HTR-8/SVneo (cell line): ENCODE results near the gene SLC19A1.
A peak's percentile ranks its signal among the peaks of the same experiment; 100 is the strongest.

ENCODE experiments used
- DNase-seq: peaks from one replicate; pipeline ENCODE4 v3.0.0; 2011; ENCODE audit warnings: low spot score, mixed read lengths; ENCODE audit not compliant: insufficient read length
- FAIRE-seq: peaks from 2 replicates; lab custom pipeline; 2011; peaks lifted over from hg19 to GRCh38; lab: Jason Lieb, UNC

SLC19A1 gene

GRCh38 chr21:45473496-45474322, 68.5 kb downstream of the SLC19A1 start:
- DNase-seq: no peak
- FAIRE-seq: no peak

DNA sequence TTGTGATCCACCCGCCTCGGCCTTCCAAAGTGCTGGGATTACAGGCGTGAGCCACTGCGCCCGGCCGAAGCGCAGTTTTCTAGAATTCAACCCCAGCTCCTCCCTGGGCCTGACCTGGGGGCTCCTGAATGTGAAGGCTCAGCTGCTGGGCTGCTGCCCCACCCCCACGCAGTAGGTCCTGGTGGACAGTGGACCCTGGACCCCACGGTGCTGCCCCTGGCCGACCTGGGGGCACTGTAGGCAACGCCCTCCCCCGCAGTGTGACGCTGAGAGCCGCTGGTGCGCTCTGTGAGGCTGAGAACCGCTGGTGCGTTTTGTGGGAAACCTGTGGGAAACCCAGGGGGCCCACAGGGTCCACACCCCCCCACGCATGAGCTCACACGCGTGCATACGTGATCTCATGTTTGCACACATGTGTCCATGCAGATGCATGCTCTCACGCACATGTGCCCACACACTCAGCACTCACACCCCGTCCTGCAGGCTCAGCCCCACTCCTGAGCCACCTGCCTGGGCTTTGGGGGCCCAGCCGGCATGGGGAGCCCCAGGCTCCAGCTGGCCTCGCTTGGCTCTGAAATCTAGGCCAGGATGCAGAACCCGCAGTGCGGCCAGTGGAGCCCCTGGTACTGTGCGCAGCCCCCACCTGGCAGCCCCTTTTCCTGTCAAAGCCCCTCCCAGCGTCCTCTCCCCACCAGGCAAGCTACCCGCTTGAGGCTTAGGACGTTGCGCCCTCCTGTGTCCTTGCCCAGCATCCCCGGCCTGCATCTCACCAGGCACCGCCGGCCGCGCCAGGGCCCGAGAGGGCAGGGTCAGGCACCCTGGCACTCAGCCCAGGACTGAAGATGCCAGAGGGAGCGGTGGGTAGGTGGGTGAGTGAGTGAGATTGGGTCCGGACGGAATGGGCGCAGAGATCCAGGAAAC, 69.5 kb downstream of the SLC19A1 start:
- DNase-seq: no peak
- no peak for FAIRE-seq

GRCh38 chr21:45471525-45472221, 70.6 kb downstream of the SLC19A1 start:
- DNase-seq (no peak), FAIRE-seq (no peak)

DNA sequence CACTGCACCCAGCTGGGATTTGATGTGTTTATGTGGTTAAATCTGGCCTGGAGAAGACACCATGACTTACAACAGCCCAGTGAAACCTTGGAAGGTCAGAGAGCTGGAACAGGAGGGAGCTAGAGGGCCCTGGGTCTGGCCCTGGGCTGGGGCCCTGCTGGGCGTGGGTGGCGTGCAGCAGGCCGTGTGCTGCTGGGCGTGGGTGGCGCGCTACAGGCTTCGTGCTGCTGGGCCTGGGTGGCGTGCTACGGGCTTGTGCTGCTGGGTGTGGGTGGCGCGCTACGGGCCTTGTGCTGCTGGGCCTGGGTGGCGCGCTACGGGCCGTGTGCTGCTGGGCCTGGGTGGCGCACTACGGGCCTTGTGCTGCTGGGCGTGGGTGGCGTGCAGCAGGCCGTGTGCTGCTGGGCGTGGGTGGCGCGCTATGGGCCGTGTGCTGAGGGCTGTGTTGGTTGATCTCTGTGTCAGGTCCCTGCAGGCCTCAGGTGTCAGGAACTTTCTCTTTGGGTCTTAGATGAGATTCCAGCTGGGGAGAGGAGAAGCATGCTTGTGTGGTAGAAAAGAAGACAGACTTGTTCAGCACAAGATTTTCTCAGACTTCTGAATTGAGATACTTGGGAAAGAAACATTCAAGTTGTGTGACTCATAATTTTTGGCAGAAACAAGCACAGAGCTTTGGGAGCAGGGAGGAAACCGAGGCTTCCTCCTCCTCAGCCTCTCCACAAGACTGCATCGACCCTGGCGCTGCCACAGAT, 71.3 kb downstream of the SLC19A1 start:
- peak; percentile 20 for FAIRE-seq
- peak; percentile 48 for DNase-seq

DNA sequence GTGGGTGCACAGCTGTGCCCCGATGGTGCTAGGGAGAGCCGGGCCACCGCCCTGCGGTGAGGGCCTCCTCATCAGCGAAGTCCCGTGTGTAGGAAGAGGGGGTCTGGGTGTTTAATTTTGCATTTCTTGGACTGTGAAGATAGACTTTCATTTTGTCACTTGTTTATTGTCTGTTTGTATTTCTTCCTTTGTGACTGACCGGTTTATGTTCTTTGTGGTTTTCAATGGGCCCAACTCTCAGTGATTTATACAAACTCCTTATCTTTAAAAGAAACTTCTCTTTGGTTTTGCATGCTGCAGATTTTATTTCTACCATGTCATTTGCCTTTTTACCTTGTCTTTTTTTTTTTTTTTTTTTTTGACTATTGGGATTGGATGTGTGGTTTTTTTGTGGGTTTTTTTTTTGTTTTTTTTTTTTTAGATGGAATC, 72.1 kb downstream of the SLC19A1 start:
- DNase-seq (no peak), FAIRE-seq (no peak)

GRCh38 chr21:45469273-45470086, 72.8 kb downstream of the SLC19A1 start:
- FAIRE-seq (no peak), DNase-seq (no peak)

DNA sequence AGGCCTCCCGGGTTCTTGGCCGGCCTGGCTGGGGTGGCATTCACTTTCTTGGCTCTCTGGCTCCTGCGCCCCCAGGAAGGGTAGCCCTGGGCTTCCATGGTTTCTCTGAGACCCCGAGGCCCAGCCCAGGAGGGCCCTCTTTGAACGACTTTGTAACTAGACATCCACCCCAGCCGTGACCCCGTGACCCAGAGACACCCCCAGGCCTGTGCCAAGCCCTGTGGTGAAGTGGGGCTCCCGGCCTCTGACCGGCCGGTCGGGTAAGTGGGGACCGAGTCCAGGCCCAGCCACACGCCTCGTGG, 73.3 kb downstream of the SLC19A1 start:
- FAIRE-seq (no peak), DNase-seq (no peak)

GRCh38 chr21:45468051-45468970, 73.9 kb downstream of the SLC19A1 start:
- DNase-seq (no peak), FAIRE-seq (no peak)

DNA sequence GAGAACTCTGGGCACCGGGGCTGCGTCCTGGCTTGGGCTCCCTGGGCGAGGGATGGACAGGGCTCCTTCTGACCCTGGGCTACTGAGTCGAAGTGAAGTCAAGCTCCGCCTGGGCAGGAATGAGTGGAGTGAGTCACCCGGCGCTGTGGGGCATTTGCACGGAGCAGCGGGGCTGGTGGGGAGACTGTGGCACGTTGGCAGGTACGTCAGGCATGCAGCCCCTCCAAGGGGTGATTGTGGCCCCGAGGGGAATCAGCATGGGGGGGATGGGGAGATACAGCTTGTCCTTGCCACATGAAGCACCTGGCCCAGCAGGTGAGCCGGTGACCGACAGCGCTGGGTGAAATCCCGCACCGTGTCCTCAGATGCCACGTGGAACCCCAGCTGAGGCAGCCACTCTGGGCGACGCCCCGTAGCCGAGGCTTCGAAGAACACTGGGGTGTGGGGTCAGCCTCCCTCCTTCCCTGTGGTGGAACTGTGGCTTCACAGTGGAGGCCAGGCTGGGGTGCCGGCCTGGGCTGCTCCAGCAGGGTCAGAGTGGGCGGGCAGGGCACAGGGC, 74.9 kb downstream of the SLC19A1 start:
- FAIRE-seq (no peak), DNase-seq (no peak)

GRCh38 chr21:45466330-45467220, 75.7 kb downstream of the SLC19A1 start:
- no peak for DNase-seq
- no peak for FAIRE-seq

DNA sequence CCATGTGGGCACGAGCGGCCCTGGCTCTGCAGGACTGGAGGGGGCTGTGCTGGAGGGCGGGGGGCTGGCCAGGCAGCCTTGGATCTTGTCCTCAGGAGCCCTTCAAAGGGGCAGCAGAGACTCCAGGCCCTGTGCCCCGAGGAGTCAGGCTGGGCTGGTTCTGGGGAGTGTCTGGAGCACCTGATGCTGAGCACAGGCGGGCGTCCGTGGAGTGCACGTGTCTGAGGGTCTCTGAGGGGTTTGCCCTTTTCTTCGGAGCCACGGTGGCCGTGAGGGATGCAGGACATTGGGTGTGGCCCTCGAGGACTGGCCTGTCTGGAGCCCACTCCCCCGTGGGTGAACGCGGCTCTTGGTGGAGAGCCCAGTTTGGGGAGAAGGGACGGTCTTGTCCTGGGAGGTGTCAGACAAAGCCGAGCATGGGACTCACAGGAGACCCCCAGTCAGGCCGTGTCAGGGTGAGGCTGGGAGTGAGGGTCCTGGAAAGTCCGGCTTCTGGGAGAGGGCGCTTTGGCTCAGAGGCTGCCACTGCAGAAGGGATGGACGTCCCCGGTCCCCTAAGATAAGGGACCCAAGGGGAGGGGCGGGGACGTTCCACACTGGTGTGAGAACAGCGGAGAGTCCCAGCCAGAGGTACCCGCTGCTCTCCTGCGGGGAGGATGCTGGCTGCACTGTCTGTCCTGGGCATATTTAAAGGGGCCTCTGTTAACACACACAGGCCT, 76.5 kb downstream of the SLC19A1 start:
- no peak for DNase-seq
- FAIRE-seq: no peak

GRCh38 chr21:45465105-45465504, 77.1 kb downstream of the SLC19A1 start:
- DNase-seq: no peak
- no peak for FAIRE-seq

GRCh38 chr21:45464309-45464708, 77.9 kb downstream of the SLC19A1 start:
- FAIRE-seq (no peak), DNase-seq (no peak)

DNA sequence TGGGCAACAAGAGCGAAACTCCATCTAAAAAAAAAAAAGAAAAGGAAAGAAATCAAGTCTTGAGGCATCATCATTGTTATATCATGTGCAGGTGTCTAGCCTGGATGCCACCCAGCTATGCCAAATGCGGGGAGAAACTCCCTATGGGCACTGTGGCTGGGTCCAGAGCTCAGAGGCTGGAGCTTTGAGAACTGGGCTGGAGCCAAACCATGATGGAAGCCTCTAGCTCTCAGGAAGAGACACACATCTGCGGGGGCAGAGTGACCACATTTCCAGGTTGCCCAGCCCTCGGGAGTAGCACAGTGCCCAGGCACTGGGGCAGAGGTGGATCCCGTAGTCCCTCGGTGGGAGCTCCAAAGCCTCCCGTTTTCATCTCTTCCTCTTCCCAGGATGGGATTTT, 78.4 kb downstream of the SLC19A1 start:
- no peak for DNase-seq
- no peak for FAIRE-seq

GRCh38 chr21:45461806-45462341, 80.4 kb downstream of the SLC19A1 start:
- DNase-seq (no peak), FAIRE-seq (no peak)

DNA sequence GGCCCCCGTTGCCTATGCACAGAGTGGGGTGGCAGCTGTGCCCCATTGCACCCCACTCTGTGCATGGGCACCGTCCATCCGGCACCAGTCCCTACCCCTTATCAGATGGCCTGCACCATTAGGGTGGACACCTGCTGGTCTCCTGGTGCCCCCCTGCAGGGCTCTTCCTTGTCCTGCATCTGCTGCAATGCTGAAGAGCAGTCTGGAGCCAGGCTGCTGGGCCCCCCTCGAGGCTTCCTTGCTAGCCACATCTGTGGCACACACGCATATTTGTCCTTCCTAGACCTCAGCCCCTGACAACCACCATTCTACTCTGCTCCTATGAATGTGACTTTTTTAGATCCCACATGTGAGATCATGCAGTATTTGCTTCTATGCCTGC, 80.9 kb downstream of the SLC19A1 start:
- FAIRE-seq (no peak), DNase-seq (no peak)
